K562 (cell line): Measurements from ENCODE around the gene NOL4L. TPM values are rescaled to one million over a fixed set of nuclear protein-coding genes. Genes with fewer than 3 reads are reported as not detected.

ENCODE experiments used
- CSDE1 ChIP-seq, 2 experiments: fragments of 450-650 bp; IDR thresholded peaks; 2 replicates each; pipeline ENCODE4 v1.6.1; 2016; ENCODE audit warnings: mild to moderate bottlenecking in 1 of 2
- ELF2 ChIP-seq: fragments of 250-450 bp; sonication (Bioruptor Pico); IDR thresholded peaks from 2 replicates; pipeline ENCODE4 v1.5.0; 2021; ENCODE audit warnings: mild to moderate bottlenecking
- FOXP1 ChIP-seq: sonication (generic); formaldehyde crosslinking; IDR thresholded peaks from 2 replicates; pipeline ENCODE4 v1.8.0; 2022; ENCODE audit warnings: mild to moderate bottlenecking, missing genetic modification reagents
- HCFC1 ChIP-seq: IDR thresholded peaks from 2 replicates; pipeline ENCODE4 v1.6.1; 2012; ENCODE audit warnings: low read depth, low read length, improper control_type of control experiment
- HDAC1 ChIP-seq, 2 experiments: fragments of 450-650 bp; IDR thresholded peaks; 2 replicates each; pipeline ENCODE4 v1.6.1; 2016 to 2017; ENCODE audit warnings: inconsistent platforms in 1 of 2, mild to moderate bottlenecking in 1 of 2, moderate library complexity in 1 of 2
- LEF1 ChIP-seq: fragments of 450-650 bp; IDR thresholded peaks from 2 replicates; pipeline ENCODE4 v1.6.1; 2016; ENCODE audit warnings: mild to moderate bottlenecking
- MECOM ChIP-seq: fragments of 250-450 bp; sonication (Bioruptor Pico); IDR thresholded peaks from 2 replicates; pipeline ENCODE4 v1.8.0; 2022; ENCODE audit warnings: inconsistent platforms
- NR2F6 ChIP-seq: fragments of 450-650 bp; formaldehyde crosslinking; IDR thresholded peaks from 2 replicates; pipeline ENCODE4 v1.4.0; 2020; ENCODE audit warnings: mild to moderate bottlenecking
- PCBP2 ChIP-seq: fragments of 200-400 bp; formaldehyde crosslinking; IDR thresholded peaks from 2 replicates; pipeline ENCODE4 v1.6.1; 2018; ENCODE audit warnings: low read length, low read depth, mild to moderate bottlenecking, moderate library complexity; ENCODE audit not compliant: poor library complexity, severe bottlenecking
- RNF2 ChIP-seq: sonication (generic); IDR thresholded peaks from 2 replicates; pipeline ENCODE4 v1.6.1; 2016
- TBL1XR1 ChIP-seq, 2 experiments: IDR thresholded peaks; 2 replicates each; pipeline ENCODE4 v1.6.1; 2012; ENCODE audit warnings: improper control_type of control experiment in 2 of 2, low read length in 2 of 2, mild to moderate bottlenecking in 1 of 2
- THRAP3 ChIP-seq: fragments of 450-650 bp; IDR thresholded peaks from 2 replicates; pipeline ENCODE4 v1.6.1; 2016; ENCODE audit warnings: mild to moderate bottlenecking, inconsistent platforms, borderline replicate concordance
- ZBTB7A ChIP-seq: IDR thresholded peaks from 2 replicates; pipeline ENCODE4 v1.6.1; 2011; ENCODE audit warnings: low read depth, mild to moderate bottlenecking, low read length, moderate library complexity, borderline replicate concordance; ENCODE audit not compliant: control insufficient read depth
- ZKSCAN3 ChIP-seq: fragments of 250-450 bp; sonication (Bioruptor Pico); IDR thresholded peaks from 2 replicates; pipeline ENCODE4 v1.4.0; 2020
- ZNF780A ChIP-seq: fragments of 250-450 bp; sonication (Bioruptor Pico); IDR thresholded peaks from 2 replicates; pipeline ENCODE4 v1.5.0; 2021; ENCODE audit warnings: mild to moderate bottlenecking
- ZNF79 ChIP-seq: fragments of 250-450 bp; sonication (Bioruptor Pico); IDR thresholded peaks from 2 replicates; pipeline ENCODE4 v1.4.0; 2020; ENCODE audit warnings: low read depth, mild to moderate bottlenecking, moderate library complexity
- polyA plus RNA-seq, 8 experiments: library from polyadenylated mRNA; depleted of rRNA in 4 of 8; stranded (reverse) in 5 of 8; unstranded in 3 of 8; fragments of >200 nt; fragmentation: Nextera tagmentation in 2 of 8; fragmentation: Illumina TruSeq in 1 of 8; extraction: Ambion mirVana in 2 of 8; extraction: Trizol in 1 of 8; gene quantifications; 2 replicates each; pipeline versions ENCODE4 v1.2.1 to v1.2.3, GENCODE V29; 2011 to 2014; ENCODE audit warnings: inconsistent platforms in 1 of 8, missing spikeins in 1 of 8
- total RNA-seq, 7 experiments: library from RNA; depleted of rRNA in 6 of 7; stranded (reverse); fragments of >200 nt in 6 of 7; fragmentation: Illumina TruSeq in 2 of 7; extraction: Trizol in 2 of 7; gene quantifications; 2 replicates each; pipeline versions ENCODE4 v1.2.1 to v1.2.3, GENCODE V29; 2011 to 2021; ENCODE audit warnings: low replicate concordance in 1 of 7
- TF ChIP-seq, protein P1 (sequence below), 2 experiments: fragments of 450-650 bp in 1 of 2; sonication (generic) in 1 of 2; formaldehyde crosslinking; conservative IDR thresholded peaks; 2 replicates each; pipeline versions ENCODE4 v1.4.0 to v1.8.1; 2020 to 2022; ENCODE audit warnings: mild to moderate bottlenecking in 1 of 2, missing genetic modification reagents in 1 of 2
- TF ChIP-seq, protein P2 (sequence below): sonication (generic); formaldehyde crosslinking; IDR thresholded peaks from 2 replicates; pipeline ENCODE4 v1.8.0; 2022; ENCODE audit warnings: mild to moderate bottlenecking, low read depth, missing genetic modification reagents
- TF ChIP-seq, protein P3 (sequence below): sonication (generic); formaldehyde crosslinking; IDR thresholded peaks from 2 replicates; pipeline ENCODE4 v1.8.1; 2023; ENCODE audit warnings: mild to moderate bottlenecking, missing genetic modification reagents, moderate library complexity
- TF ChIP-seq, protein P4 (sequence below): fragments of 250-450 bp; sonication (Bioruptor Pico); IDR thresholded peaks from 2 replicates; pipeline ENCODE4 v1.4.0; 2020; ENCODE audit warnings: mild to moderate bottlenecking, moderate library complexity
- TF ChIP-seq, protein P5 (sequence below): fragments of 250-450 bp; sonication (Bioruptor Pico); IDR thresholded peaks from 2 replicates; pipeline ENCODE4 v1.6.1; 2021; ENCODE audit warnings: mild to moderate bottlenecking
- TF ChIP-seq, protein P6 (sequence below): fragments of 250-450 bp; sonication (Bioruptor Pico); IDR thresholded peaks from 2 replicates; pipeline ENCODE4 v1.5.0; 2020; ENCODE audit warnings: mild to moderate bottlenecking

The NOL4L gene
- total and polyA plus RNA-seq, 9 of the 15 experiments (the other 6 are each of a cell fraction or from before 2014, with no cell fraction given), result 5.1 to 36.2 (median 13.6) TPM

DNA sequence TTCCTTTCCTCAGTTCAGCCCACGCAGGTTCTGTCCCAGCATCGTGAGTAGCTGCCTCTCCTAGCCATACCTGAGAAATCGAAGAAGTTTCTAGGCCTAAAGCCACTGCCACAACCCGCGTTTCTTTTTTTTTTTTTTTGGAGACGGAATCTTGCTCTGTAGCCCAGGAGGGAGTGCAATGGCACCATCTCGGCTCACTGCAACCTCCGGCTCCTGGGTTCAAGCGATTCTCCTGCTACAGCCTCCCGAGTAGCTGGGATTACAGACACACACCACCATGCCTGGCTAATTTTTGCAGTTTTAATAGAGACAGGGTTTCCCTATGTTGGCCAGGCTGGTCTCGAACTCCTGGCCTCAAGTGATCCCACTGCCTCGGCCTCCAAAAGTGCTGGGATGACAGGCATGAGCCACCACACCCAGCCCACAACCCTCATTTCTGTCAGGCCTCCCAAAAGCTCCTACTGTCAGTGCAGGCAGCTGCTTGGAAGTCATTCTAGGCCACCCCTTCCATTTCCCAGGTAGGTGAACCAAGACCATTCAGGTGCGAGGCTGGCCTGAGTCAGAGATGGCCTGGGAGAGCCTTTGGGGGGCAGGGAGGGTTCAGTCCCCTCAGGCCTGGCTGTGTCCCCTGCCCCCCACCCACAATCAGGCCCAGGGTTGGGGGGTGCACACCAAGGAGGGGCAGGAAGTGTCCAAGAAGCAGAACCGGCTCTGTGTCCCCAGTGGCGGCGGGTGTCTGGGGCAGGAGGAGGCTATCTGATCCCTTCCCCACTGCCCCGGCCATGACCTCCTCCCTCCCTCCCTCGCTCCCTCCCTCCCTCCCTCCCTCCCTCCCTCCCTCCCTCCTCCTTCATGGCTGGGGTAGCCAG lies 47.2 kb downstream of the NOL4L start (continued):
- TF ChIP-seq HDAC1 (IDR thresholded peaks at IDR 0.05) (0 out of 4 replicates have a peak, but pooled peaks of 1 of the 2 experiments have one; percentile 16), TBL1XR1 (IDR thresholded peaks at IDR 0.05; ENCODE audit: low read length in 2 of 2) (peak in 1 of 2 experiments; percentile 34; a peak in 1 of 4 replicates), LEF1 (0 out of 2 replicates have a peak, but pooled peaks have one; percentile 25), NR2F6 (no peak), CSDE1 (IDR thresholded peaks at IDR 0.05) (no peak), ZNF780A (CRISPR knock-in tag) (no peak), MECOM (CRISPR knock-in tag) (no peak), FOXP1 (CRISPR knock-in tag) (no peak), ZKSCAN3 (no peak), HCFC1 (no peak), ZBTB7A (peak; percentile 71; the same call in 1 of the 2 replicates), THRAP3 (no peak), RNF2 (peak; percentile 34; the same call in 1 of the 2 replicates), ZNF79 (no peak), ELF2 (CRISPR knock-in tag) (no peak), PCBP2 (no peak)
- TF ChIP-seq, protein P1, sequence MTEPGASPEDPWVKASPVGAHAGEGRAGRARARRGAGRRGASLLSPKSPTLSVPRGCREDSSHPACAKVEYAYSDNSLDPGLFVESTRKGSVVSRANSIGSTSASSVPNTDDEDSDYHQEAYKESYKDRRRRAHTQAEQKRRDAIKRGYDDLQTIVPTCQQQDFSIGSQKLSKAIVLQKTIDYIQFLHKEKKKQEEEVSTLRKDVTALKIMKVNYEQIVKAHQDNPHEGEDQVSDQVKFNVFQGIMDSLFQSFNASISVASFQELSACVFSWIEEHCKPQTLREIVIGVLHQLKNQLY (CRISPR knock-in tag; conservative IDR thresholded peaks at IDR 0.05), result no peak
- TF ChIP-seq, protein P2, sequence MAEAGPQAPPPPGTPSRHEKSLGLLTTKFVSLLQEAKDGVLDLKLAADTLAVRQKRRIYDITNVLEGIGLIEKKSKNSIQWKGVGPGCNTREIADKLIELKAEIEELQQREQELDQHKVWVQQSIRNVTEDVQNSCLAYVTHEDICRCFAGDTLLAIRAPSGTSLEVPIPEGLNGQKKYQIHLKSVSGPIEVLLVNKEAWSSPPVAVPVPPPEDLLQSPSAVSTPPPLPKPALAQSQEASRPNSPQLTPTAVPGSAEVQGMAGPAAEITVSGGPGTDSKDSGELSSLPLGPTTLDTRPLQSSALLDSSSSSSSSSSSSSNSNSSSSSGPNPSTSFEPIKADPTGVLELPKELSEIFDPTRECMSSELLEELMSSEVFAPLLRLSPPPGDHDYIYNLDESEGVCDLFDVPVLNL (CRISPR knock-in tag), result 0 out of 2 replicates have a peak, but pooled peaks have one; percentile 37
- TF ChIP-seq, protein P3, sequence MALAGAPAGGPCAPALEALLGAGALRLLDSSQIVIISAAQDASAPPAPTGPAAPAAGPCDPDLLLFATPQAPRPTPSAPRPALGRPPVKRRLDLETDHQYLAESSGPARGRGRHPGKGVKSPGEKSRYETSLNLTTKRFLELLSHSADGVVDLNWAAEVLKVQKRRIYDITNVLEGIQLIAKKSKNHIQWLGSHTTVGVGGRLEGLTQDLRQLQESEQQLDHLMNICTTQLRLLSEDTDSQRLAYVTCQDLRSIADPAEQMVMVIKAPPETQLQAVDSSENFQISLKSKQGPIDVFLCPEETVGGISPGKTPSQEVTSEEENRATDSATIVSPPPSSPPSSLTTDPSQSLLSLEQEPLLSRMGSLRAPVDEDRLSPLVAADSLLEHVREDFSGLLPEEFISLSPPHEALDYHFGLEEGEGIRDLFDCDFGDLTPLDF (CRISPR knock-in tag), result no peak
- TF ChIP-seq, protein P4, sequence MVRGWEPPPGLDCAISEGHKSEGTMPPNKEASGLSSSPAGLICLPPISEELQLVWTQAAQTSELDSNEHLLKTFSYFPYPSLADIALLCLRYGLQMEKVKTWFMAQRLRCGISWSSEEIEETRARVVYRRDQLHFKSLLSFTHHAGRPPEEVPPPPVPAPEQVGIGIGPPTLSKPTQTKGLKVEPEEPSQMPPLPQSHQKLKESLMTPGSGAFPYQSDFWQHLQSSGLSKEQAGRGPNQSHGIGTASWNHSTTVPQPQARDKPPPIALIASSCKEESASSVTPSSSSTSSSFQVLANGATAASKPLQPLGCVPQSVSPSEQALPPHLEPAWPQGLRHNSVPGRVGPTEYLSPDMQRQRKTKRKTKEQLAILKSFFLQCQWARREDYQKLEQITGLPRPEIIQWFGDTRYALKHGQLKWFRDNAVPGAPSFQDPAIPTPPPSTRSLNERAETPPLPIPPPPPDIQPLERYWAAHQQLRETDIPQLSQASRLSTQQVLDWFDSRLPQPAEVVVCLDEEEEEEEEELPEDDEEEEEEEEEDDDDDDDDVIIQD (CRISPR knock-in tag), result no peak
- TF ChIP-seq, protein P5, sequence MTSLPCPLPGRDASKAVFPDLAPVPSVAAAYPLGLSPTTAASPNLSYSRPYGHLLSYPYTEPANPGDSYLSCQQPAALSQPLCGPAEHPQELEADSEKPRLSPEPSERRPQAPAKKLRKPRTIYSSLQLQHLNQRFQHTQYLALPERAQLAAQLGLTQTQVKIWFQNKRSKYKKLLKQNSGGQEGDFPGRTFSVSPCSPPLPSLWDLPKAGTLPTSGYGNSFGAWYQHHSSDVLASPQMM (CRISPR knock-in tag), result no peak
- TF ChIP-seq, protein P6, sequence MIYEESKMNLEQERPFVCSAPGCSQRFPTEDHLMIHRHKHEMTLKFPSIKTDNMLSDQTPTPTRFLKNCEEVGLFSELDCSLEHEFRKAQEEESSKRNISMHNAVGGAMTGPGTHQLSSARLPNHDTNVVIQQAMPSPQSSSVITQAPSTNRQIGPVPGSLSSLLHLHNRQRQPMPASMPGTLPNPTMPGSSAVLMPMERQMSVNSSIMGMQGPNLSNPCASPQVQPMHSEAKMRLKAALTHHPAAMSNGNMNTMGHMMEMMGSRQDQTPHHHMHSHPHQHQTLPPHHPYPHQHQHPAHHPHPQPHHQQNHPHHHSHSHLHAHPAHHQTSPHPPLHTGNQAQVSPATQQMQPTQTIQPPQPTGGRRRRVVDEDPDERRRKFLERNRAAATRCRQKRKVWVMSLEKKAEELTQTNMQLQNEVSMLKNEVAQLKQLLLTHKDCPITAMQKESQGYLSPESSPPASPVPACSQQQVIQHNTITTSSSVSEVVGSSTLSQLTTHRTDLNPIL (CRISPR knock-in tag), result no peak
